Stimulated activated CD4-positive, alpha-beta T cell treated with anti-CD3 and anti-CD28 coated beads, Interleukin-4, amount 100 ng/mL, for 4 hours (primary cell): Measurements from ENCODE around the gene ENTR1.

Source experiments
- DNase-seq, 2 experiments: peaks; one replicate each; pipeline ENCODE4 v3.0.0-alpha.2; 2020

The ENTR1 gene

GRCh38 chr9:136373300-136374182, 36.9 kb downstream of the ENTR1 start, which contains the start of gene CARD9:
Gene CARD9, minus strand, starts transcription at chr9:136373669. Its CDS starts 1,591 bp downstream, at chr9:136372078.
- no peak for DNase-seq

DNA sequence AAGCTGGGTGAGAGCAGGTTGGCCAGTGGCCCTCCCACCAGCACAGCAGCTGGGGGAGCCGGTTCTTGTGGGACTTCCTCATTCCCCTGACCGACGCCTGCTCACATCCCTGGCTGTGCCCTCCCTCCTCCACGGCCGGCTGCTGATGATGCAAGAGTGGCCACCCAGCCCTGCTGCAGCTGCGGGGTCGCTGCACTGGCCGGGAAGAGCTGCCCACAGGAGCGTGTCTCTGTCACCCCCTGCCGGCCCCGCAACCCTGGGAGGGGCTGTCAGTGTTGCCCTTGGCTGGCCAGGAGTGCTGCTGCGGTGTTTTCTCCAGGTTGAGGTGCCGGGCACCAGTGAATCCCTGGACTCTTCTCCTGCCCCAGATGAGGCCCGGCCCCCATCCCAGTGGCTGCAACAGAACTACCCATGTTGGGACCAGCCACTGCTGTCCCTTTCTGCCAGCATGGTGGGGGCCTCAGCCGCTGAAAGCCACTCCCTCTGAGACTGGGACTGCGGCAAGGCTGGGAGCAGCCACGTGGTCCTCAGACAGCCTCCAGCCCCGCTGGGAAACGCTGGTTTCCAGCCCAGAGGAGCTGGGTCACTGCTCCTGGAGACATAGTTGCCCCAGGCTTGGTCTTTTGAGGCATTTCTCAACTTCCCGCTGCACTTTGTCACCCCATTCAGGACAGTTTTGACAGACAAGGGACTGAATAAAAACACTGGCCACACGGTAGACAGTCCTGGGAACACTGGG, 37.7 kb downstream of the ENTR1 start:
- no peak for DNase-seq

DNA sequence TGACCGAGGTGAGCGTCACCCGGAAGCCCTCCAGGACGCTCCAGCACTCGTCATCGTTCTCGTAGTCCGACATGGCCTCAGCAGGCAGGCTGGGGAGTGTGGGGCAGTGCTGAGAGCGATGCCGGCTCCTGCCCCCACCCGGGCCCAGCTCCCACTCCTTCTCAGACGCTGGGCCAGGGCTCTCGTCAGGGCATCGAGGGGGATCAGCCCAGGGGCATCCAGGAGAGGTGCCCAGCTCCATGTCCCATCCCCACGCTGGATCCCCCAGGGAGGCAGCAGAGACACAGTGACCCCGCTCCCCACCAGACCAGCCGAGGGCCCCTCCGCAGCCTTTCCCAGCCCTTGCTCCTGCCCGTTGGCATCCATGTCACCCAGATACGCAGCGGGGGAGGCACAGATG, 38.4 kb downstream of the ENTR1 start:
- DNase-seq = no peak

DNA sequence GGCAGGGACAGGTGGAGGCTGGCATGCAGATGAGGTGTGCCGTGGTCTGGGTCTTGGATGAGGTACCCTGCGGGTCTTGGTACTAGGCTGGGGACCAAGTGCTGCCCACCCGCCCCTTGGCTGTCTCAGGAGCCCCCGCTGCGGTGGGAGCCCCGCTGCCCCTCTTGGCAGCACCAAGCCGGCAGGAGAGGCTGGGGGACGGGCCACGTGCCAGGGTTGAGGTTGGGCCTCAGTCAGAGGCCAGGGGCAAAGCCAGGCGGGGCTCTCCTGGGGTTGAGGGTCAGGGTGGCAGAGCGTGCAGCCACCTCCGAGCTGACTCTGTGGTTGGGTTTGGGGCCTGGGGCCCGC, 38.9 kb downstream of the ENTR1 start:
- DNase-seq = no peak

GRCh38 chr9:136370687-136371532, 39.5 kb downstream of the ENTR1 start:
- no peak for DNase-seq

DNA sequence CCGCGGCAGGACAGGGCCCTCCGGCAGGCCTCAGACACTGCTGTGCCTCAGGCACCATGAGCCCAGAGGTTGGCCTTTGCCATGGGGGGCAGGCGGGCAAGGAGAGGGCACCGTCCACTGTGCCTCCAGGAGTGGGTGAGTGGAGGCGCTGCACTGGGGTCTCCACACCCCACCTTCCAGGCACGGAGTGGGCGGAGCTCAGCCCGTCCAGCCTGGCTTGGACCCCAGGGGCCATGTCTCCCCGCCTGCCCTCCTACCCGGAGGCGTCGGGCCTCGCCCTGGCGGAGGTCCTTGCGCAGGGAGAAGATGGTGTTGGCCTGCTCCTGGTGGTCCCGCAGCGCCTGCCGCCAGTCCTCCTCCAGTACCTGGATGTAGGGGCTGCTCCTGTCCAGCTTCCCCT, 40.4 kb downstream of the ENTR1 start:
- DNase-seq = no peak

DNA sequence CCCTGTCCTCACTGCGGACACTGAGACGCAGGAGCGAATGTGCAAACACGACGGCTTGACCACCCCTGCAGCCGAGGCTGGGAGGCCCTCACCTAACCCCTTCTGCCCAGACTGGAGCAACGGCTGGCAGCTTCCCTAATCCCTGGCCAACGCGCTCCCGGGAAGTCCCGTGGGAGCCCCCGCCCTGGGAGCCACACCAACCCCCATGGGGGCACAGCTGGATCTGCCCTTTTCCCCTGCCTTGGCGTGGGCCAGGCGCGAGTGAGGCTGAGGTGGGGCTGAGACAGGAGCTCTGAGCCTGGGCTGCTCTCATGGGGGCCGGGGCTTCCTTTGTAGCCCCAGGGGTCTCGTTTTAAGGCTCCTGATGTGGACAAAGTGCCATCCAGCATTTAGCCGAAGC, 42.2 kb downstream of the ENTR1 start:
- no peak for DNase-seq

- DNase-seq = no peak
These were observed 42.9 kb downstream of the ENTR1 start for GRCh38 chr9:136367296-136368145.

- no peak for DNase-seq
These were observed 43.6 kb downstream of the ENTR1 start for GRCh38 chr9:136366826-136367225.

GRCh38 chr9:136365775-136366222, 44.6 kb downstream of the ENTR1 start:
- DNase-seq = no peak

- no peak for DNase-seq
These were observed 45.3 kb downstream of the ENTR1 start for GRCh38 chr9:136364942-136365774.

DNA sequence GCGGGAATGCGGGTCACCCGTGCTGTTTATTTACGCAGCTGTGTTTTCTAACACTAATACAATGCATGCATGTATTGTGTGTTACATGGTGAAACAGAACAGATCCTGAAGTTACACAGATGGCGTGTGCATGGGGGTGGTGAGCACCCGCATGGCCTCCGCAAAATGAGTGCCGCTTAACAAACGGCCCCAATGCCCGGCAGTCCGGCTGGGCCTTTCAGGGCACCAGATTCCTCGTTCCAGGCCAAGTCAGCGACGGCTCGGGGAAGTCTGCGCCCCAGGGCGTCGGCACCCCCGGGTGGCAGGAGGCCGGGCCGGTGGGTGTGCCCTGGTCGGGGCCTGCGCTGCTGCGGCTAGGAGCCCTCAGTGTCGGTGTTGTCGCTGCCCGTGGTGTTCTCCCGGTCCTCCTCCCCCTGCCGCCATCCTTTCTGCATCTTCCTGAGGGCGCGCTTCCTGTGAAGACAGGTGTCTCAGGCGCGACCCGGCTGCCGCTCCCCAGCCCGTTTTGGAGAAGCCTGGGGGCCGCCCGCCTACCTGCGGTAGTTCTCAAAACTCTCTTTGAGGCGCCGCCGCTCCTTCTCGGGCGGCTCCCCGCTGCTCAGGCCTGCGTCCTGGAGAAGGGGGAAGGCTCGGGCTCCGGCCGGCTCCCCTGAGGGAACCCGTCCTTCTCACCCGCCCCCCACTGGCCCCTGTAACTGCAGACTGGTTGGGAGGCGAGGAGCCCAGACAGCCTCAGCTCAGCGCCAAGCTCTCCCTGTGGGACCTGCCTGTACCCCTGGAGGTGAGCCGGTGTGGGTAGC, 46.3 kb downstream of the ENTR1 start:
- no peak for DNase-seq

DNA sequence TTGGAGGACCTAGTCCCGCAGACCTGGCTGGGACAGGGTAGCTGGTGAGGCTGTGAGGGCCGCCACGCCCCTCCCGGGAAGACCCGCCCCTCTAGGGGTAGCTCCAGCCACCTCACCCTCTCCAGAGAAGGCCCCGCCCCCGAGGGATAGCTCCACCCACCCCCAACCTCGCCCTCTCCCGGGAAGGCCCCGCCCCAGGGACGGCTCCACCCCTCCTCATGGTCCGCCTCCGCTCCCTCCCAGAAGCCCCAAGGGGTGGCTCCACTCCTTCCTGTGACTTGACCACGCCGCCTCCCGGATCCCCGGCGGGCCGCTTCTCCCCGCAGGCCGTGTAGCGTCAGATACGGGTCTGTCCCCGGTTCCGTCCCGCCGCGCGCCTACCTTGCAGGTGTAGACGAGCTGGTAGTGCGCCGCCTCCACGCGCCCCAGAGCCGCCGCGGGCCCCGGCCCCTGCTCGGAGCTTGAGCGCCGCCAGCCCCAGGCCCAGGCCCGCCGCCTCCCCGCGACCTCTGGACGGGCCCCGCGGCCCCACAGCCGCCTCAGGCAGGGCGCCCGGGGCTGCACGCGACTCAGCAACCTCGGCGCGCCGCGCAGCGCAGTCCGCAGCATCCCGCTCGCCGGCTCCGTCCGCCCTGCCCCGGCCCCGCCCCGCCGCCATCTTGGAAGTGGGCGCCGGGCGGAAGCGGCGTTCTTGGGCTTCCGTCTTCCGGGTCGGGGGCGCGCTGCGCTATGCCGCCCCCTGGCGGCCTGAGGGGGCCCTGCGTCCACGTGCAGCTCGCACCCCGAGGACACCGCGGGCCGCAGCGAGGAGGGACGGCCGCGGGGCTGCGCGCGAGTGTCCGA, 47.1 kb downstream of the ENTR1 start, which contains the start of gene DNLZ:
TSS of gene DNLZ (minus strand) at position 639 of the 843 bp plus-strand sequence. CDS start at position 609, 30 bp downstream.
- DNase-seq = peak; percentile 92 to 98

- DNase-seq = no peak
These were observed 48.0 kb downstream of the ENTR1 start for GRCh38 chr9:136362450-136362784.

DNA sequence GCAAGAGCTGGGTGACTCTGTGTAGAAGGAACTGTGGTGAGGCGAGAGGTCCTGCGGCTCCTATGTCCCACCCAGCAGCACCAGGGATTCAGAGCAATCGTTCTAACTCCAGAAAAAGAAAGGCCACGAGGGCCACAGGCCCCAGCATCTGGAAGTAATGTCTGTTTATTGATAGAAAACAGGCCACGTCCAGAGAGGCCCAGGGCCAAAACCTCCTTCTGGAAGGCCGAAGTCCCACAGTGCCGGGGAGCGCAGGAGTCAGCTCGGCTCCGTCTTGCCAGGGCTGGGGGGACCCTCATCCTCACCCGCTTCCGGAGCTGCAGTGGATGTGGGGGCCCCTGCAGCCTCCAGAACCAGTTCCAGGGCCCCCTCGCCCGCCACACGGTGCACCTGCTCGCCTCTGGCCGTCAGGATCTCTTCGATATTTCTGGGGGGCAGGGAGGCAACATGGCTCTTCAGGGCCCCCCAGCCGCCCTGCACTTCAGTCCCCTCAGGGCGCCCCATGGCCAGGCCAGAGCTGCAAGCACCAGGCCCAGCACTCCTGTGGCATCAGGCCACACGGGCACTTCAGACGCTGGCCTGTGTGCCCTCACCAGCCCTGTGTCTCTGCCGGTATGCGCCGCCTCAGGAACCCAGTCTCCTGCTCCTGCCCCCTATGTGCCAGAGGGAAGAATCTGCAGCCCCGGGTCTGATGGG, 48.5 kb downstream of the ENTR1 start:
- DNase-seq = no peak

- DNase-seq = no peak
These were observed 49.2 kb downstream of the ENTR1 start for GRCh38 chr9:136361047-136361753.

- no peak for DNase-seq
These were observed 50.4 kb downstream of the ENTR1 start for GRCh38 chr9:136359774-136360718.
